WTC11 (cell line): ENCODE measurements around the gene KIF3C. TPM values are rescaled to one million over a fixed set of nuclear protein-coding genes. Genes with fewer than 3 reads are reported as not detected.
"Not testable (repeated sequence)": the region's sequence is repeated elsewhere in the genome, so short reads cannot be mapped to it uniquely, and the experiment has no call there.

Experiments used
- ATAC-seq: fragments of 200-7000 bp; cut with Tn5 transposase; 2 replicates; pipeline ENCODE4 v1.10.0; 2021; ENCODE audit warnings: mild to moderate bottlenecking, moderate library complexity
- CTCF ChIA-PET: fragments of 300-600 bp; sonication (Branson Sonifier 250); formaldehyde crosslinking; loops from one replicate; lab custom pipeline; 2021; ENCODE audit warnings: antibody characterized with exemption; lab: Charles Lee
- POLR2A ChIA-PET: fragments of 350-600 bp; sonication (Branson Sonifier 250); formaldehyde crosslinking; loops from one replicate; lab custom pipeline; 2021; ENCODE audit warnings: antibody characterized with exemption; lab: Charles Lee
- DNase-seq: peaks from one replicate; pipeline ENCODE4 v3.0.0; 2021; ENCODE audit warnings: low spot score
- H3K27ac Mint-ChIP-seq: 2 replicates; pipeline ENCODE4 v1.8.0; 2021; ENCODE audit warnings: mixed read lengths
- H3K27me3 Mint-ChIP-seq: 2 replicates; pipeline ENCODE4 v1.8.0; 2021; ENCODE audit warnings: low read depth, mild to moderate bottlenecking, moderate library complexity, mixed read lengths
- H3K36me3 Mint-ChIP-seq: 2 replicates; pipeline ENCODE4 v1.8.0; 2021; ENCODE audit warnings: mixed read lengths
- H3K4me1 Mint-ChIP-seq: 2 replicates; pipeline ENCODE4 v1.8.0; 2022; ENCODE audit warnings: mixed read lengths
- H3K4me3 Mint-ChIP-seq: 2 replicates; pipeline ENCODE4 v1.8.0; 2021; ENCODE audit warnings: mild to moderate bottlenecking, moderate library complexity, mixed read lengths
- H3K9me3 Mint-ChIP-seq: 2 replicates; pipeline ENCODE4 v1.8.0; 2021; ENCODE audit warnings: mixed read lengths
- ARID4B ChIP-seq: sonication (generic); formaldehyde crosslinking; IDR thresholded peaks from 2 replicates; pipeline ENCODE4 v1.8.0; 2023; ENCODE audit warnings: missing genetic modification reagents, mild to moderate bottlenecking, borderline replicate concordance
- ATF1 ChIP-seq: sonication (generic); formaldehyde crosslinking; IDR thresholded peaks from 2 replicates; pipeline ENCODE4 v1.8.1; 2023; ENCODE audit warnings: mild to moderate bottlenecking, moderate library complexity, missing genetic modification reagents
- ATF3 ChIP-seq: sonication (generic); formaldehyde crosslinking; conservative IDR thresholded peaks from 2 replicates; pipeline ENCODE4 v1.8.1; 2022; ENCODE audit warnings: mild to moderate bottlenecking, missing genetic modification reagents
- CREM ChIP-seq: sonication (generic); formaldehyde crosslinking; IDR thresholded peaks from 2 replicates; pipeline ENCODE4 v1.8.1; 2022; ENCODE audit warnings: mild to moderate bottlenecking, missing genetic modification reagents, moderate library complexity
- EMX1 ChIP-seq: fragments of 250-450 bp; sonication (Bioruptor Pico); IDR thresholded peaks from 2 replicates; pipeline ENCODE4 v1.8.0; 2021; ENCODE audit warnings: mild to moderate bottlenecking
- MXD4 ChIP-seq: fragments of 250-450 bp; sonication (Bioruptor Pico); IDR thresholded peaks from 2 replicates; pipeline ENCODE4 v1.8.0; 2021; ENCODE audit warnings: mild to moderate bottlenecking, moderate library complexity, borderline replicate concordance
- NFATC4 ChIP-seq: fragments of 250-450 bp; sonication (Bioruptor Pico); IDR thresholded peaks from 2 replicates; pipeline ENCODE4 v1.9.0; 2021; ENCODE audit warnings: mild to moderate bottlenecking
- NFYB ChIP-seq: sonication (generic); formaldehyde crosslinking; conservative IDR thresholded peaks from 2 replicates; pipeline ENCODE4 v1.8.0; 2022; ENCODE audit warnings: low read depth, missing genetic modification reagents
- NR2C2 ChIP-seq: sonication (generic); formaldehyde crosslinking; IDR thresholded peaks from 2 replicates; pipeline ENCODE4 v1.8.0; 2022; ENCODE audit warnings: mild to moderate bottlenecking, missing genetic modification reagents
- NR3C1 ChIP-seq: sonication (generic); formaldehyde crosslinking; conservative IDR thresholded peaks from 2 replicates; pipeline ENCODE4 v1.8.1; 2023; ENCODE audit warnings: low read depth, mild to moderate bottlenecking, missing genetic modification reagents
- SMAD3 ChIP-seq: sonication (generic); formaldehyde crosslinking; IDR thresholded peaks from 2 replicates; pipeline ENCODE4 v1.8.0; 2022; ENCODE audit warnings: missing genetic modification reagents, mild to moderate bottlenecking, borderline replicate concordance
- ZBTB21 ChIP-seq: sonication (generic); formaldehyde crosslinking; IDR thresholded peaks from 2 replicates; pipeline ENCODE4 v1.8.1; 2023; ENCODE audit warnings: mild to moderate bottlenecking, missing genetic modification reagents, borderline replicate concordance
- ZNF532 ChIP-seq: fragments of 250-450 bp; sonication (Bioruptor Pico); IDR thresholded peaks from 2 replicates; pipeline ENCODE4 v1.9.0; 2021; ENCODE audit warnings: mild to moderate bottlenecking, borderline replicate concordance
- total RNA-seq: library from RNA; stranded (reverse); gene quantifications from 3 replicates; pipeline ENCODE4 v1.2.3, GENCODE V29; 2021
- TF ChIP-seq, protein P1 (sequence below): fragments of 250-450 bp; sonication (Bioruptor Pico); IDR thresholded peaks from 2 replicates; pipeline ENCODE4 v1.9.0; 2021; ENCODE audit warnings: mild to moderate bottlenecking
- TF ChIP-seq, protein P2 (sequence below): sonication (generic); formaldehyde crosslinking; IDR thresholded peaks from 2 replicates; pipeline ENCODE4 v1.8.0; 2022; ENCODE audit warnings: mild to moderate bottlenecking, missing genetic modification reagents

Gene KIF3C
- total RNA-seq, 1 experiment from 2014 or later = 48.1 TPM

- no peak for TF ChIP-seq NFYB (CRISPR knock-in tag)
- TF ChIP-seq CREM = no peak
These were observed 21.9 kb downstream of the KIF3C start (continued) for GRCh38 chr2:25960396-25960795.

GRCh38 chr2:25958611-25959010 is 23.7 kb downstream of the KIF3C start:
- H3K9me3 Mint-ChIP-seq, ATAC-seq, H3K27ac Mint-ChIP-seq, H3K27me3 Mint-ChIP-seq, H3K4me3 Mint-ChIP-seq, POLR2A ChIA-PET, H3K36me3 Mint-ChIP-seq, DNase-seq, H3K4me1 Mint-ChIP-seq: not testable (repeated sequence)
- CTCF ChIA-PET = interaction anchor here (1.0 kb wide), 1 partner anchor 7 kb away, joined by 3 read pairs; no protein-coding TSS in a partner anchor

GRCh38 chr2:25957743-25958142 is 24.6 kb downstream of the KIF3C start:
- TF ChIP-seq EMX1 (CRISPR knock-in tag) = no peak
- TF ChIP-seq ATF3 (CRISPR knock-in tag) = no peak
- TF ChIP-seq SMAD3 (CRISPR knock-in tag) = no peak
- no peak for TF ChIP-seq NR3C1 (CRISPR knock-in tag)
- TF ChIP-seq, protein P1, sequence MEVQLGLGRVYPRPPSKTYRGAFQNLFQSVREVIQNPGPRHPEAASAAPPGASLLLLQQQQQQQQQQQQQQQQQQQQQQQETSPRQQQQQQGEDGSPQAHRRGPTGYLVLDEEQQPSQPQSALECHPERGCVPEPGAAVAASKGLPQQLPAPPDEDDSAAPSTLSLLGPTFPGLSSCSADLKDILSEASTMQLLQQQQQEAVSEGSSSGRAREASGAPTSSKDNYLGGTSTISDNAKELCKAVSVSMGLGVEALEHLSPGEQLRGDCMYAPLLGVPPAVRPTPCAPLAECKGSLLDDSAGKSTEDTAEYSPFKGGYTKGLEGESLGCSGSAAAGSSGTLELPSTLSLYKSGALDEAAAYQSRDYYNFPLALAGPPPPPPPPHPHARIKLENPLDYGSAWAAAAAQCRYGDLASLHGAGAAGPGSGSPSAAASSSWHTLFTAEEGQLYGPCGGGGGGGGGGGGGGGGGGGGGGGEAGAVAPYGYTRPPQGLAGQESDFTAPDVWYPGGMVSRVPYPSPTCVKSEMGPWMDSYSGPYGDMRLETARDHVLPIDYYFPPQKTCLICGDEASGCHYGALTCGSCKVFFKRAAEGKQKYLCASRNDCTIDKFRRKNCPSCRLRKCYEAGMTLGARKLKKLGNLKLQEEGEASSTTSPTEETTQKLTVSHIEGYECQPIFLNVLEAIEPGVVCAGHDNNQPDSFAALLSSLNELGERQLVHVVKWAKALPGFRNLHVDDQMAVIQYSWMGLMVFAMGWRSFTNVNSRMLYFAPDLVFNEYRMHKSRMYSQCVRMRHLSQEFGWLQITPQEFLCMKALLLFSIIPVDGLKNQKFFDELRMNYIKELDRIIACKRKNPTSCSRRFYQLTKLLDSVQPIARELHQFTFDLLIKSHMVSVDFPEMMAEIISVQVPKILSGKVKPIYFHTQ (CRISPR knock-in tag) = no peak
- no peak for TF ChIP-seq MXD4
- no peak for TF ChIP-seq ZNF532 (CRISPR knock-in tag)
- TF ChIP-seq NFATC4 (CRISPR knock-in tag) = no peak
- no peak for TF ChIP-seq ARID4B
- no peak for TF ChIP-seq ZBTB21 (CRISPR knock-in tag)
- TF ChIP-seq, protein P2, sequence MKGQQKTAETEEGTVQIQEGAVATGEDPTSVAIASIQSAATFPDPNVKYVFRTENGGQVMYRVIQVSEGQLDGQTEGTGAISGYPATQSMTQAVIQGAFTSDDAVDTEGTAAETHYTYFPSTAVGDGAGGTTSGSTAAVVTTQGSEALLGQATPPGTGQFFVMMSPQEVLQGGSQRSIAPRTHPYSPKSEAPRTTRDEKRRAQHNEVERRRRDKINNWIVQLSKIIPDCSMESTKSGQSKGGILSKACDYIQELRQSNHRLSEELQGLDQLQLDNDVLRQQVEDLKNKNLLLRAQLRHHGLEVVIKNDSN (CRISPR knock-in tag) = no peak
- no peak for TF ChIP-seq ATF1 (CRISPR knock-in tag)
- TF ChIP-seq NR2C2 (CRISPR knock-in tag) = no peak
- TF ChIP-seq, all 79 proteins: peak for 0
- no peak for DNase-seq
- Mint-ChIP-seq H3K4me1 (peaks cover 4% of the 10 kb centered on the region), H3K27ac (no peak overlapping the region), H3K4me3 (no peak overlapping the region), H3K27me3 (no peaks in the 10 kb centered on the region), H3K9me3 (no peaks in the 10 kb centered on the region), H3K36me3 (no peaks in the 10 kb centered on the region)
- no peak for ATAC-seq
- POLR2A ChIA-PET = no interaction called here
- CTCF ChIA-PET = interaction anchor here (1.0 kb wide), 1 partner anchor 33 kb away, joined by 3 read pairs; no protein-coding TSS in a partner anchor
